GM18502 (cell line): ENCODE data around the gene TSPAN7.

Experiments
- ATAC-seq: cut with Tn5 transposase; IDR thresholded peaks from one replicate; pipeline ENCODE4 v1.9.1; 2021; ENCODE audit warnings: mild to moderate bottlenecking; ENCODE audit not compliant: unreplicated experiment, poor library complexity

TSPAN7 gene

DNA sequence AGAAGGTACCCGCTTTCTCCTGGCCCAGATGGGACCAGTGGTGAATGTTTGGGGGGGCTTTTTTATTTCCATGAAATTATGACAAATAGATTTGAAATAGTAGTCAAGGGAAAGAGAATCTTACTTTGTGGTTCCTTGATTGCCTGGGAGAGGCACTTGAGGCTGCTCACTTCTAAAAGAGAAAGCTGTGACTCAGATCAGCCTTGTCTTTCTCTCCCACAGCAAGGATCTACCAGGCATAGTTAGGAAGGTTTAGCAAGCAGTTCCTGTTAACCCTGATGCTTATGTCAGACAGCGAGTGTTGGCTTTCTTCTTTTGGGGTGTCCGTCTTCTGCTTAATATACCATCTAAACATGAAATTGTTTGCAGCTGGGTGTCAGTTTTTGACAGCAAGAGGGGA is 114.5 kb downstream of the TSPAN7 start:
- no peak for ATAC-seq

DNA sequence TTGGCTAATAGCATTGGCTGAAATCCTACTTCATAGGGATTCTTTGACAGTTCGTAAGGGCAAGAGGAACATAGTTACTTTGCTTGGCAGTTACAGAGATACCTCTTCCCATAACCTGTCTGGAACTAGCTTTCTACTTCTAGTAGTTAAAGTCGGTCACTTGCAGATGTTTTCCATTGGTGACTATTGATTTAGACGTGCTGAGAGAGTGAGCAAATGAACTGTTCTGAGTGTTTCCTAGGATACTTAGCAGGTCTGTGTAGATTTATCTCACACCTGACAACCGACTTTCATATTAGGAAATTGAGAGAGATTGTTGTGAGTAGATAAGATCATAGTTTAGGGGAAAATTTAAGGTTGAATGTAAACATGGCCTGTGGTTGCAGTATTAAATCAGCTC is 116.8 kb downstream of the TSPAN7 start:
- no peak for ATAC-seq

DNA sequence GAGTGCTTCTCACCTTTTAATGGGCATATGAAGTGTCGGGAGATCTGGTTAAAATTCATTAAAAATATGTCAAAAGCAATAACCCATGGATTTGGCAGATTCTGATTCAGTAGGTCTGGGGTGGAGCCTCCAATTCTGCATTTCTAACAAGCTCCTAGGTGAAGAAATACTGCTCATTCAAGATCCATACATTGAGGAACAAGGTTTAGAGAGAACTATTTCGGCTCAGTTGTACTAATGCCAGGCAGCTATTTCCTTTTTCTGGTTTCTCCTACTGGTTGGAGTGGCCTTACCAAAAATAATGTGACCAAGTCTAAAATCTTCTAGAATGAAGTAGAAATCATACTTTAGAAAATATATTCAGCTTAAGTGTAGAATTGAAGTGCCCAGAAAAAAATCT is 117.5 kb downstream of the TSPAN7 start:
- no peak for ATAC-seq

DNA sequence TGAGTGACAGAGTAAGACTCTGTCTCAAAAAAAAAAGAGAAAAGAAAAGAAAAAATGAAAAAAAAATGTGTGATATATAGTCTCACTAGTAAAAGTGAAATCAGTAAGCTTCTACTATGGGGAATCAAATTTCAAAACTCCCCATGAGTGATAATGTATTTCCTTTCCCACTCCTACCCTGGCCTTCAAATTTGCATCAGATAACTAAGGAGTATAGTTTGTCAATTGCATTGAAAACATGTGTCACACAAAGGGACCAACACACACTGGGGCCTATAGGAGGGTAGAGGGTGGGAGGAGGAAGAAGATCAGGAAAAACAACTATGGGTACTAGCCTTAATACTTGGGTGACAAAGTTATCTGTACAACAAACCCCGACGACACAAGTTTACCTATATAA is 118.4 kb downstream of the TSPAN7 start:
- no peak for ATAC-seq

DNA sequence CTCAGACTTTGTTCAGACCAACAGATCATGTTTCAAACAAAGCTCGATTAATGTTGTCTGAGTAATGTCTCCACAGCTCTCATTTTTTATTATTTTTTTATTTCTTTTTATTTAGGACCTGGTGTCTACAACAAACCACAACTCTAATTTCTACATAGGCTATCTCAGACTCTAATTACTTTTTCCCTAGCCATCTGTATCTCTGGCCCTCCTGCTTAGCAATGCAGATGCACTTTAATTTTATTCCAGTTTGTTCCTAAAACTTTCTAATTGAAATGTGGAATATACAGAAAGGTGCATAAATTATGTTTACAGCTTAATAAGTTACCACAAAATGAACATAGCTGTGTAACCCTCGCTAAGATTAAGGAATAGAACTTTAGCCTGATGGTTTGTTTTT is 120.8 kb downstream of the TSPAN7 start:
- ATAC-seq = no peak

DNA sequence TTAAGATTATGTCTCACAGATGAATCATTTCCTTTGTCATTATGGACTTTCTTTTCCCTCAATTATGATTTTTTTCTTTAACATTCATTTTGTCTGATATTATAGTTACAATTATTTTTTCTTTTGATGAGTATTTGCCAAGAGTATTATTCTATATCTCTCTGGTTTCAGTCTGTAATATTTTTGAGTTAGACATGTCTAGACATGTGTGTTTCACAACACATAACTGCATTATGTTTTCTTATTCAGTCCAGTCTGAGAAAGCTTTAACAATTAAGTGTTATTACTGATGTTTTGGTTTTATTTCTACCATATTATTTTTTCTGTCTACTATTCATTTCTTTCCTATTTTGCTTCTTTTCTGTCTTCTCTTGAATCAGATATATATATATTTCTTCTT is 131.6 kb downstream of the TSPAN7 start:
- no peak for ATAC-seq

DNA sequence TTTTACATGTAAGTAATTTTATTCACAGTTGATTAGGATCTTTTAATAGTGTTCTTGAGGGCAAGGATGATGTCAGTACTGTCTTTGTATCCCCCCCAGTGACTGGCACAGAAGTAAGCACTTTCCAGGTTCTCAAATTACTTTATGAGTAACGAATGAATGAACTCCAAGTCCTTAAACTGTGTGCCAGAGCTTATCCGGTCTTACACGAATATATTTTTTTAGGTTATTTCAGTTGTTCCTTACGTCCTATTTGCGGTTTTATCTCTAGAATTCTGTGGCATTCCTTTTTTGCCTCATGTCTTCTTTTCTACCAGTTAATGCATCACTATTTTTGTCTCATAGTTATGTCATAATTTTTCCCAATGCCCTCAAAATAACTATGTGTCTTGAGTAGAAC is 133.1 kb downstream of the TSPAN7 start:
- no peak for ATAC-seq

DNA sequence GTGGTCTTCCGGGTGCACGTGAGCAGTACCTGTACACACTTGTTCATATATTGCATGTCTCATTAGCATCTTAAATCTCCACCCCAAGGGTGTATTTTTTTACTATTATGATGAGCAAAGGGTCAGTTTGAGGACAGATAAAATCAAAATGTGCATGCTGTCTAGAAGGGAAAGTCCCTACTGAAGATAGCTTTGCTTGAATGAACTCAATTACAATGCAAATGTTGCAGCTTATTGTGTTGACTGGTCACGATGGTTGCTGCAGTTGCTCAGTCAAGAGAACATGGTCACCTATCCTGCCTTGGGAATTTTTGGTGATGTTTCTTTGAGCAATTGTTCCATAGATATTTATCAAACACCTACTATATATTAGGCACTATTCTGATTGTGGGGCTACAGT is 136.1 kb downstream of the TSPAN7 start:
- ATAC-seq = no peak

DNA sequence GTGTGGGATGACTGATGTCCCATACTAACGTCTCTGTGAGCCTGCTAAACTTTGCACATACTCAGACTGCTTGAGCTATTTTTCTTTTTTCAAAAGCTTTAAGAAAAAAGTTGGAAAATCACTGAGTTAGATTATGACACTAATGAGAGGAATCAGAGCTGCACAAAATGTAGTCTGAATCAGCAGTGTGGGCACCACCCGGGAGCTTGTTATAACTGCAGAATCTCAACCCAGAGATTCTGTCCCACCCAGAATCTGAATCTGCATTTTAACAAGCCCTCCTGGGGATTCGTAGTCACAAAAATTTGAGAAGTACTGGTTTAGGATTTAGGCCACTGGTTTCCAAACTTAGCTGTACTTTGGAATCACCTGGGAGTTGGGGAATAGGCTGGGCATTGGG is 137.8 kb downstream of the TSPAN7 start:
- ATAC-seq = no peak

DNA sequence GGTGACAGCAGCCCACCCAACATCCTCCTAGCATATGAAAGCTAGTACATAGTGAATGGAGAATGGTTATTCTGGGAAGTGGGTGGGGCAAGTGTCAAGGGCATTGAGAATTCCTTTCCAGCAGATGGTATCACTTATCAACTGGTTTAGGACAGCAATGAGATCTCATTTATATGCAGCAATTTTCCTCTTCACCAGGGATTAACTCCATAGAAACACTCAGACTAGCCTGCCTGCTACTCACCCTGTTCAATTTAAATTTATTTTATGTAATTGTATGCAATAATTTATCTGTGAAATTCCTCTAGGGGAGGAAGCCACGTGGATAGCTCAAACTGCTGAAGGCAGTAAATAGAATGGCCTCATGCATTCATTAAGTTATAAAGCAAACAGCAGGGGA is 138.4 kb downstream of the TSPAN7 start:
- ATAC-seq = no peak

DNA sequence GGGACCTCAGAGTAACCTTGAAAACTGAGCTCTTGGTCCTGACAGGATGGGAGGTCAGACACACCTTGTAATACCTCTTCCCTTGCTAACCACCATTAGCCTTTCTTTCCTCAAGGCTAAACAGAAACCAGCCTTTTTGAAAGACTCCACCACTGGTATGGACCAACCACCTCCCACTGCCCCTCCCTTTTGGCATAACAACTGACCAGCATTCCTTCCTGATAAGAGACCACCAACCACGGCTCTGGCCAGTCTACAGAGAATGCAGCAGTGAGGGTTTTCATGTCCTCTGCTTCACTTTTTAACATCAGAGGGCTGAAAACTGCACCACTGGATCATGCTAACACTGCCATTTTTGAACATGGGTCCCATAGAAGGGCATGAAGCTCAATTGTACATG is 139.7 kb downstream of the TSPAN7 start:
- ATAC-seq = no peak

DNA sequence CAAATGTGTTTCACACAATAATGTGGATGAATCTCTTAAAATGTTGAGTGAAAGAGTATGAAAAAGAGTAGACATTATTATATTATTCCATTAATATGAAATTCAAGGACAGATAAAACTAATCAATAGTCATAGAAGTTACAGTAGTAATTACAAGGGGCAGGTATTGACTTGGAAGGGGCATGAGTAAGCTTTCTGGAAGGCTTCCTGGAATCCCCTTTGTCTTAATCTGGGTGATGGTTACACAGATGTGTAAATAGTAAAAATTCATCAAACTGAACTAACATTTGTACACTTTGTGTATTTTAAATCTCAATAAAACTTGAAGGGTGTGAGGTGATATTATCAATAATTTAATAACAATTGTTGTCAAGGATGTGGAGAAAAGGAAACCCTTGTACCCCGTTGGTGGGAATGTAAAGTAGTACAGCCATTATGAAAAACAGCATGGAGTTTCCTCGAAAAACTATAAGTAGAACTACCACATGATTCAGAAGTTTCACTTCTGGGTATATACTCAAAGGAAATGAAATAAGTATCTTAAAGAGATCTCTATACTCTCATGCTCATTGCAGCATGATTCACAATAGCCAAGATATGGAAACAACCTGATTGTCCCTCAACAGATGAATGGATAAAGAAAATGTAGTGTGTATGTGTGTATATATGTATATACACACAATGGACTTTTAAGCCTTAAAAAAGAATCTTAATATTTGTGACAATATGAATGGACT is 143.0 kb downstream of the TSPAN7 start:
- ATAC-seq = no peak

DNA sequence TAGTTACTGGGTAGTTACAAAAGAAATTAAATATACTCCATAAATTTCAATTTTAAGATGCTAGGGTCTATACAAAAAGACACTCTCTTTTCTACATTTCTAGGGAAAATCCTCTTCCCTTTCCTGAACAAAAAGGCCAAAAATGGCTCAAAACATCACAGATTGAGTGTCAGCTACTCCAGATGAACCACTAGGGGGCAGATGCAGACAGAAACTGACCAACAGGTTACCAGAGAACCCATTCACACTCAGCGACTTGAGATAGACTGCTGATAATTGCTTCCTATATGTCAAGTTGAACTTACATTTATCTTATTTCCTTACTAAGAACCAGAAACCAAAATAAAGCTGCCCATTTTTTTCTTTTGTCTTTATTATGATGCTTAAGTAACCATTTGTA is 156.5 kb downstream of the TSPAN7 start:
- no peak for ATAC-seq

DNA sequence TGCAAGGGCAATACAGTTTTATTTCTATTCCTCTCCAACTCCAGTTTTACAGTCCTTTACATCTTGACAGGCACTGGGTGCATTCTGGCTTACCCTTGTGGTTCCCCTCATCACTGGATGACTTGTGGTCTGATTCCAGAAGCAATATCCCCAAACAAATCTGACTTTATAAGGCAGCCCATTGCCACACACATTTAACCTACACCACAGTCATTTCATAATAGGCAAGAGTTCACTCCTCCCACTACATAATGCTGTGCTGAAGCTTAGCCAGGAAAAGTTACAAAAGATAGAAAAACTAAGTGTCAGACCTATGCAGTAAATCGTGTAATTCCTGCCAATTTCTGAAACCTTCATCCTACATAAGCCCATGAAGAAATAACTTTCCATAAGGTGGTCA is 157.0 kb downstream of the TSPAN7 start:
- no peak for ATAC-seq

DNA sequence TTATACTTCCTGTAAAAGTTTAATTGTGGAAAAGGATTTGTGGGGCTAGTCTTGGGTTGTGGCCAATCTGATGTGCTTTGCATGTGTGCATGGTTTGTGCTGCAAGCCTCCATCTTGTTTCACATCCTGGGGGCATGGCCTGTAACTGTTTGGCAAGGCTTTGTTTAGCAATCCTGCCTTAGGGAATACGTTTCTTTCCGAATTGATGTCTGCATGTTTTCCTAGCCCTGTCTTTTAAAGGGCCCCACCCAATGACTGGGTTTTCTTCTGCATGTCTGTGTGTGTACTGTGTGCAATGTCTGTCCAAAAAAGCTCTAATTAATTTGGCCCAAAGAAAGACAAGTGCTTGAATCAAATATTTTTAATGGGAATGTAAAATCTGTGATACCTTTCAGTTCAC is 165.3 kb downstream of the TSPAN7 start:
- no peak for ATAC-seq

DNA sequence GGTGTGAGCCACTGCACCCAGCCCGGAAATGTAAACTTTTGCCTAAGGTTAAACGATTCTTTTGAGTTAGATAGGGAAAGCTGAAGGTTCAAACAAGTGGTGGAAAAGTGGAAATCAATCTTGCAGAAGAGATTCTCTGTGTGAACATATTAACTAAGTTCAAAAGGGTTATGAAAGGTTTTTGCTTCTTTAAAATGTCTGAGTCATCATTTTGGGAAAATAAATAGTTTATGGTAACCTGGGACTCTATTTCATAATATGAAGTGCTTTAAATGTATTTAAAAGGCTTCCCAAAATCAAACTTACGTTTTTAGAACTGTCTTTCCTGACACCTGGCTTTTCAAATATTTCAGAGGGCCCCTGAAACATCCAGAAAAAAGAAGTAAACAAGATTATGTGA is 166.3 kb downstream of the TSPAN7 start:
- no peak for ATAC-seq

DNA sequence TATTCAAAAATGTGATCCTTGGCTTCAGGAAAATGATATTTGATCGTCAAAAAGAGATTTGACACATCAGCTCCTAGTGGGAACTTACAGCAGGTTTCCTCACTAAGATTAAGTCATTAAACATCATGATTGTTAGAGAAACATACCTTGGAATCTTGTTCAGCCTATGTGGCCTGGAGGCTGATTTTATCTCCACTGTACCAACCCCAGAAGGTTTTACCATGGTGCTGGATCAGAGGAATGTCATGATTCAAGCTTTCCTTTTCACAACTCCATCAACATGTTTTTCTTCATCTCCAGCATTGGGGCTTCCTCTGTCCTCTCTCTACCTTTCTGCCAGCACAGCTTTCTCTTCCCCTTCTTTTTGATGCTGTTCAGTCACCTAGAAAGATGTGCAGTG is 171.5 kb downstream of the TSPAN7 start:
- ATAC-seq = no peak
